GM21825 (cell line): ENCODE results near the gene ABHD17C.
"Not testable (repeated sequence)": the region's sequence is repeated elsewhere in the genome, so short reads cannot be mapped to it uniquely, and the experiment has no call there.

Experiments
- ATAC-seq: cut with Tn5 transposase; IDR thresholded peaks from one replicate; pipeline ENCODE4 v1.9.1; 2021; ENCODE audit warnings: mild to moderate bottlenecking, moderate library complexity; ENCODE audit not compliant: unreplicated experiment

ABHD17C gene

DNA sequence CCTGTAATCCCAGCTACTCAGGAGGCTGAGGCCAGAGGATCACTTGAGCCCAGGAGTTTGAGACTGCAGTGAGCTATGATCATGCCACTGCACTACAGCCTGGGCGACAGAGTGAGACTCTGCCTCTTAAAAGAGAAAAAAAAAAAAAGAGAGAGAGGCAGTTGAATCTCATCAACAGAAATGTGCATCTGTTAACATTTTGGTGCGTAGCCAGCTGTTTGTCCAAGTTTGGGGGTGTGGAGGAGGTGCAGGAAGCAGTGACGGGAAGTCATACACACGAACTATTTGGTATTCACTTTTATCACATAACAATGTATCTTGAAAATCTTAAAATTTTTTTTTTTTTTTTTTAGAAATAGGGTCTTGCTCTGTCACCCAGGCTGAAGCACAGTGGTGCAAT lies 65.8 kb downstream of the ABHD17C start:
- no peak for ATAC-seq

DNA sequence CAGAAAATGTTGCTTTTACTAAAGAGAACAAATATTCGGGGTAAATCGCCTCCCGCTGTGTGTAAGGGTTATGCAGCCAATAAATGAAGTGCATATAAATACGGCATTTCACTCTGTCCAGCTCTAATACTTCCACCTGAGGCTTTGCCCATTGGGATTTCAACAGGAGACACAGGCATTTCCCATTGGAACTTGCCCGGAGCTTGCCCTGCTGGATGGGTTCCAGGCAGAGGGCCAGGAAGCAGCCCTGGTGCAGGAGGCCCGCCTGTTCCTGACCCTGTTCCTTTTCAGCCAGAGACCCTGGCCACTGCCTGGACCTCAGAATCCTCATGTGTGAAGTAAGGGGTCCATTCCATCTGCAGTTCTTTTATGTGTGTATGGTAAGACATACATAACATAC lies 66.6 kb downstream of the ABHD17C start:
- no peak for ATAC-seq

DNA sequence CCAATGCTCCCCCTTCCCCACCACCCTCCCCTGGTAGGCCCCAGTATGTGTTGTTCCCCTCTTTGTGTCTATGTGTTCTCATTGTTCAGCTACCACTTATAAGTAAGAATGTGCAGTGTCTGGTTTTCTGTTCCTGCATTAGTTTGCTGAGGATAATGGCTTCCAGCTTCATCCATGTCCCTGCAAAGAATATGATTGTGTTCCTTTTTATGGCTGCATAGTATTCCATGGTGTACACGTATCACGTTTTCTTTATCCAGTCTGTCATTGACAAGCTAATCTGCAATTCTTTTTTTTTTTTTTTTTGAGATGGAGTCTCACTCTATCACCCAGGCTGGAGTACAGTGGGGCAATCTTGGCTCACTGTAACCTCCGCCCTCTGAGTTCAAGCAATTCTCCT lies 68.1 kb downstream of the ABHD17C start:
- not testable (repeated sequence) for ATAC-seq

DNA sequence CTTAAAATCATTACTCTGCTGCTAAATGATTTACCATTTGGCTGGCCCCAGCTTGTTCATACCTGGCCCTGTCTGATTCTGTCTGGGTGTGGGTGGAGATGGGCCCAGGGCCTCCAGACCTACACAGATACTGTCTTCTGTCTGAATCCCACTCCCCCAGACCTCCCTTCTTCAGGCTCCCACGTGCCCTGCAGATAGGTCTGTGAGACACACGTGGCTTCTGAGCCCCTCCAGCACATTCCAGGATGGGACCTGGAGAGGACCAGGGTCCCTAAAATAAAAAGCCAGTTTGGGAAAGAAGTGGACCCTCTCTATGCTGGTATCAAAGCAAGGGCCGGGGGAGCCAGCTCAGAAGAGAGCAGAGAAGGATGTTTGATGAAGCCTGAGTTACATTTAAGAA lies 69.4 kb downstream of the ABHD17C start:
- ATAC-seq = no peak

DNA sequence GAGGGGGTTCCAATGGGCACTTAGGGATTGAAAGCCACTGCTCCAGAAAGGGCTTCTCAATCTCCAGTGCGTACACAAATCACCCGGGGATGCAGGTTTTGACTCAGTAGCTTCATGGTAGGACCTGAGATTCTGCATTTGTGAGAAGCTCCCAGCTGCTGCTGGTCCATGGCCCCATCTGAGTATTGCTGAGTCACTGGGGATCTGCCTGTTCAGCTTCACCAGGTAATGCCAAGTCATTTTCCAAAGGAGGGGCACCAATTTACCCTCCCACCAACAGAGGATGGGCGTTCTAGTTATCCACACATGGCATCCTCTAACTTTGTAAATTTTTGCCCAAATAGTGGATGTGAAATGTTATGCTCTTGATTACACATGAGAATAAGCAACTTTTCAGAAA lies 71.2 kb downstream of the ABHD17C start:
- ATAC-seq = no peak

DNA sequence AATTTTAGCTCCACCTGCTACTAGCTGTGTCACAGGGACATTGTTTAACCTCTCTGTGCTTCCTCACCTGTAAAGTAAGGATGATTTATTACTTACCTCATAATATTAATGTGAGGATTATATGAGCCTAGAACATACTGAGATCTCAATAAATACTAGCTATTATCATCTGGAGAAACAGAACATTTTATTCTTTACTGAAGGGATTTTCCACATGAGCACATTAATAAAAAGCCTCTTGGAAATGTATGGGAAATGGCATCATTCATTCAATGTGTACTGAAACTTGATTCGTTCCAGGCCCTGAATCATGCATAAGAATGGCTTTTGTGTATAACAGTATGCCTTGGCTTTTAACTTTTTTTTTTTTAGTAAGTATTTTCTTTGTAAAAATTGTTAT lies 73.0 kb downstream of the ABHD17C start:
- ATAC-seq = no peak

DNA sequence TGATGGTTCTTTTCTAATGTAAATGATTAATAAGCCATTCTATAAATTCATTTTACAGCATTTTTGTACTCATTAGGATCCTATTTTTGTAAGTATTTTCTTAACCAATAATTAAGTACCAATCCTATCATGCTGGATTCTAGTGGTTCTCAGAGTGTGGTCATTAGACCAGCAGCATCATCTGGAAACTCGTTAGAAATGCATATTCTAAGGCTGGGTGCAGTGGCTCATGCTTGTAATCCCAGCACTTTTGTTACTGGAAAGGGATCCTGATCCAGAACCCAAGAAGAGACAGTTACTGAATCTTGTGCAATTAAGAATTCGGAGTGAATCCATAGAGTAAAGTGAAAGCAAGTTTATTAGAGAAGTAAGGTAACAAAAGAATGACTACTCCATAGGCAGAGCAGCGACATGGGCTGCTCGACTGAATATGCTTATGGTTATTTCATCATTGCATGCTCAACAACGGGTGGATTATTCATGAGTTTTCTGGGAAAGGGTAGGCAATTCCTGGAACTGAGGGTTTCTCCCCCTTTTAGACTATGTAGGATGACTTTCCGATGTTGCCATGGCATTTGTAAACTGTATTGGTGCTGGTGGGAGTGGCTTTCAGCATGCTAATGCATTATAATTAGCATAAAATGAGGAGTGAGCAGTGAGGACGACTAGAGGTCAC lies 74.2 kb downstream of the ABHD17C start:
- no peak for ATAC-seq

DNA sequence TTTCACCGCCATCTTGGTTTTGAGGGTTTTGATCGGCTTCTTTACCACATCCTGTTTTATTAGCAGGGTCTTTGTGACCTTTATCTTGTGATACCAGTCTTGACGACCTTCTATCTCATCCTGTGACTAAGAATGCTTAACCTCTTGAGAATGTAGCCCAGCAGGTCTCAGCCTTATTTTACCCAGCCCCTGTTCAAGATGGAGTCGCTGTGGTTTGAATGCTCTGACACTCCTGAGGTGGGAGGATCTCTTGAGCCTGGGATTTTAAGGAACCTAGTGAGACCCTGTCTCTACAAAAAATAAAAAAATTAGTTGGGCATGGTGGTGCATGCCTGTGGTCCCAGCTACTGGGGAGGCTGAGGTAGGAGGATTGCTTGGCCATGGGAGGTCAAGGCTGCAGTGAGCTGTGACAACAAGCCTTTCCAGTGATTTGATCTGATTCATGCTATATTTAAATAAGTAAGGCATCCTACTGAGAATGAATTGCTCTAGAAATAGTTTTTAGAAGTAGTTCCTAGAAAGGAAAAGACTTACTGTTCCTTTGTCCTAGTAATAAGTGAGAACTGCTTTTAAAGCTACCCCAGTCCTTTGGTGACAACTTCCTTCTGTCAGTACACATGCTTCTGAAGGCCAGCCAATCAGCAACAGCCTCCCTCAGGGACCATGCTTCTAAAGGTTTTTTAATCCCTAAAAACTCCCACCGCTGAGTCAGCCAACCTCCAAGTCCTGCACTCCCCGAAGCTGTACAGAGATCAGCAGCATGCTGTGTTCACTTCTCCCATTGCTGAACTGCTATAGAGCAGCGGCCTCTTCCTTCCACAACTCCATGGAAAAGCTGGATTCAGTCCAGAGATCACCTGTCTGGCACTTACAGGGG lies 75.0 kb downstream of the ABHD17C start:
- ATAC-seq = no peak

DNA sequence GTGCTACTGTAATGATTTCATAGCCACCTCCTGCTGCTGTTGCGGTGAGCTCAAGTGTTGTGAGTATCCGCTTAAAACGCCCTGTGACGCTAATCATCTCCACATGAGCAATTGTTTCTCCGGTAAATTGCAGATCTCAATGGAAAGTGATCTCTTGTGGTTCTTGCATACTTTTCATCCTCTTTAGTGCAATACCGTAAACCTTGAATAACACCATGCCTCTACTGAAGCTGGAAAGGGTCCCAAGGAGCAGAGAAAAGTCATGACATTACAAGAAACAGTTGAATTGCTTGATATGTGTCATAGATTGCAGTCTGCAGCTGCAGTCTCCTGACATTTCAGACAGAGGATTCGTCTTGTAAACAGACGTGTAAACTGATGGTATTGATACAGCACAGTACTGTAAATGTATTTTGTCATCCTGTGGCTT lies 78.0 kb downstream of the ABHD17C start:
- no peak for ATAC-seq

DNA sequence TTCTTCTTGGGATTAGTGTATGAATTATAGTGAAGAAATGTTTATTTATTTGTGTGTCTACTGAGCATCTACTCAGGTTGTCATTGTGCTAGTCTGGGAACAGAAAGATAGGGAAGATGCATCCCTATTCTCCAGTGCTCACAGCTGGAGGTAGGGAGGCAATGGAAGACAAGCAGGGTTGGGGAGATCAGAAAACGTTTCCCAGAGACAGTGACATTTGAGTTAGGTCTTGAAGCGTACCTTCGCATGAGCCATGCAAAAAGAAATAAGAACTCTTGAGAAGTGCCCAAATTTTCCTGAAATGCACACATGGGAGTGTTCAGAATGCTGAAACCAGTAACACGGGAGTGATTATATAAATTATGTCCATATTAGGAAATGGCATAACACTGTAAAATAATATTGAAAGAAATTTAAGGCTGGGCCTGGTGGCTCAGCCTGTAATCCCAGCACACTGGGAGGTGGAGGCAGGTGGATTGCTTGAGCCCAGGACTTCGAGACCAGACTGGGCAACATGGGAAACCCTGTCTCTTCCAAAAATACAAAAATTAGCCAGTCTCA lies 78.8 kb downstream of the ABHD17C start:
- no peak for ATAC-seq

DNA sequence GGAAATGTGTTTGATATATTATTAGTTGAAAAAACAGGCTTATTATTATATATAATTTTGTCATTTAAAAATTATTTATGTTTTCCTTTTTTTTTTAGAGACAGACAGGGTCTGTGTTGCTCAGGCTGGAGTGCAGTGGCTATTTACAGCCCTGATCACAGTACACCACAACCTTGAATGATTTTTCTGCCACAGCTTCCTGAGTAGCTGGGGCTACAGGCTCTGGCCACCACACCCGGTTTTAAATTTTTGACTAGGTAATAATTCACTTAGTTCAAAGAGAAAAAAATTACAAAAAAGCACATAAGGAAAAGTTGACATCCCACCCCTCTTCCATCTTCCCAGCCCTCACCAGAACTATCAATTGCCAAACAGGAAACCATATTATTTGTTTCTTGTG lies 79.4 kb downstream of the ABHD17C start:
- ATAC-seq = no peak

DNA sequence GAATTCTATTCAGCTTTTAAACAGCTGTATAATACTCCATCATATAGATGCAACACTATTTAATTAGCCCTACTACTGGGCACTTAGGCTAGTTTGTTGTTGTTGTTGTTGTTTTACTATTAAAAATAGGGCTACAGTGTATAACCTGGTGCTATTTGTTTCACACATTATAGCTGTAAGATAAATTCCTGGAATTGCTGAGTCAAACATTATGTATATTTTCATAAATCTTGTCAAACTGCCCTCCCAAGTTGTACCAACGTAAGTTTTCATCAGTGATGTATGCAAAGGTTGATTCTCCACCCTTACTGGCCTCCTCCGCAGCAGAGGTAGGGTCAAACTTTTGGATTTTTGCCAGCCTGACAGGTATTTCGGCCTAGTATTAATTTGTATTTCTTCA lies 80.2 kb downstream of the ABHD17C start:
- ATAC-seq = no peak

DNA sequence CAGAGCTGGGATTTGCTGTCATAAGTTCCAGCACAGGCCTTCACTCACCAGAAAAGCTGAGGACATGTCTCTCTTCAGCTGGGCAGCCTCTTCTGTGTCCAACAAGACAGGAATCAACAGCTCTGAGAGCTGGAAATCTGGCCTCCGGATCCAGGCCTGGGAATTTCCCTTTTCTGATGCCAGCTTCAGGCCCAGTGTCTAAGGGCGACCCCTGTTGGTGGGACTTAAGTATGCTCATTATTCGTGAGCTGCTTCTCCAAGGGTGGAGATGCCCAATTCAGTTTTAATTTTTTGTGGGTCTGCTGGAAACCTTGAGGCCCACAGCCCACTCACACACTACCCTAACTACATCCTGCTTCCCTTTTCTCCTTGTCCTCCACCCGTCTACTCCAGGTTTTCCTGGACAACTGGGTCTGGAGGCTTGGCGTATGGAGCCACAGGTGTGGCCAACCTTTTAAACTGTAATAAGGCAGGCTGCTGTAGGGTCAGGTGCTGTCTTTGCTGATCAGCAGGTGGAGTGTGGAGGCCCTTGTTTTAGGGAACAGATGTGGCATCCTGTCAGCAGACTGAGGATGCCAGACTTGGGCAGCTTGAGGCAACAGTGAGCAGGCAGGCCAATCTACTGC lies 81.4 kb downstream of the ABHD17C start:
- no peak for ATAC-seq

DNA sequence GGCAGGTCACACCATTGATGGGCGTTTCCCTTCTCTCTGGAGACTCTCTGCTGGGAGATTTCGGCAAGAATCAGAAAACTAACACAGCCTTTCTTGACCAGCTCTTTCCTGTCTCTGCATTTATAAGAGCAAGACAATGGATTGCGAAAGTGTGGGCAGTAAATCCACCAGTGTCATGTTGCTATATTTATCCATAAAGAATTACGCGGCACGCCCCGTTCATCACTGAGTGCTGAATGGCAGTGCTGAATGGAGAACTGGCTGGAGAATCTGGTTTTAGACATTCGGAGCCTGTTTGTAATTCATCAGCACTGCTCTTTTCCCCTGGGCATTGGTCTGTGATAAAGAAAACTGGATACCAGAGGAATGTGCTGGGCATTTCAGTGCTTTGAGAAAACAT lies 82.0 kb downstream of the ABHD17C start:
- no peak for ATAC-seq

DNA sequence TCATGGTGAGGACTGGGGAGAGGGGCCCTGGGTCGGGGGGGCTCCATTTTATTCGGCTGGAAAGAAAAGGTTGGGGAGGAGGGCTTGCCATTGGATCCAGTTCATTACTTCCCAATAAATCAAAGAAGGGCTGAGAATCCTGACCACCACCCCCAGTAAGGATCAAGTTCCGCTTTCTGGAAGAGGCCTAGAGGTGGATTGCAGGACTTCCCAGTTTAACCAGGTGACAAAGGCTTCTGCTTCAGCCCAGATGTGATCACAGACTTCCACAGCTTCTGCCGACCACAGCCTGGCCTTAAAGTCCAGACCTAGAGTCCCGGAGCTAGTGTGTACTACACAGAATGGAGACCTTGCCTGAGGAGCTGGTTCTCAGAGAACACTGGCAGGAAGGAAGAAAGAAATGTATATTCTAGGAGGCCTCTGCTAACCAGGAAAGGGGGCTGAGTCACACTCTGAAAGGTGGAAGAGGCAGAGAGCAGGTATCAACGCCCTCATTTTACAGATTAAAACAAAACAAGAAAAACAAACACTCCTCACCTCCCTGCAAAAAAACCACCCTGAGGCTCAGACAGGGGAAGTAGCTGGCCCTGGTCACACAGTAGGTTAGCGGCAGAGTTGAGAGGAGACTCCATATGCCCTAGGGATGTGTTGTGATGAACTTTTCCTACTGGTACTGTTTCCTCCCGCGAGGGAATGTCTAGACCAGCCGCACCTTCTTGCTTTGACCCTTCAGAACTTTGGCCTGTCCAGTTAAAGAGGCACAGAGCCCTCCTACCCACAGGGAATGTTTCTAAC lies 82.9 kb downstream of the ABHD17C start:
- ATAC-seq = no peak

DNA sequence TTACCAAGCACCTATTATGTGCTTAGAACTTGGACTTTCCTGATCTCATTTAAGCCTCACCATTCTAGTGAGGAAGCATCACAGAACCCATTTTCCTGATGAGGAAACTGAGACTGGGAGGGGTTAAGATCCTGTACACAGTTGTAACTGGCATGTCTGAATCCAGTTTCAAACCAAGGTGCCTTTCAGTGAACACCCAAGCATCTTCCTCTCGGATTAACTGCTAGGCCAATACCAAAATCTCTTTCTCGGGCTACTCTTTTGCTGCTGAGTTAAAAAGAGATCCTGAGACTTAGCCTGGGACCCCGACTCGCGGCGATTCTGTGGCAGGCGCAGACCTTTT lies 83.5 kb downstream of the ABHD17C start:
- ATAC-seq = no peak

DNA sequence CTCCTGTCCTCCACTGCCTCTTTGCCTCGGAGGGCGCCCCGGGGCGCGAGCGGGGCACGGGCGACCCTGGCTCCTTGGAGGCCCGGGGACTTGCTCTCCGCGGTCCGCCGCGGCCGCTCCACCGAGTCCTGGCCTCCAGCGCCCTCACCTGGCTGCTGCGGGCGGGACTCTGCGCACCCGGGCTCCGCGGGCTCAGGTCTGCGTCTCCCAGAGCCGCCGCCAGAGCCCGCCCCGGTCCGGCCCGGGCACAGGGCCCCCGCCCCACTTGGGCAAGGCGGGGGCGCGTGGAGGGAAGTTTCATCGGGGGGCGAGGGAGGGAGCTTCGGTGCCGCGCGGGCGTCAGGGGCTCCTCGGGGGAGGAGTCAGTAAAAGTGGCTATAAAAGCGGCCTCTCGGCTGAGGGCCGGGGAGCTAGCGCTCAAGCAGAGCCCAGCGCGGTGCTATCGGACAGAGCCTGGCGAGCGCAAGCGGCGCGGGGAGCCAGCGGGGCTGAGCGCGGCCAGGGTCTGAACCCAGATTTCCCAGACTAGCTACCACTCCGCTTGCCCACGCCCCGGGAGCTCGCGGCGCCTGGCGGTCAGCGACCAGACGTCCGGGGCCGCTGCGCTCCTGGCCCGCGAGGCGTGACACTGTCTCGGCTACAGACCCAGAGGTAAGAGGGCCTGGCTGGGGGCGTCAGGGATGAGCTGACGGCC lies 84.0 kb downstream of the ABHD17C start, which contains the start of gene CEMIP:
Gene CEMIP, plus strand, starts transcription at position 407 of the 694 bp plus-strand sequence. CDS start 94,510 bp downstream, outside the sequence.
- no peak for ATAC-seq

DNA sequence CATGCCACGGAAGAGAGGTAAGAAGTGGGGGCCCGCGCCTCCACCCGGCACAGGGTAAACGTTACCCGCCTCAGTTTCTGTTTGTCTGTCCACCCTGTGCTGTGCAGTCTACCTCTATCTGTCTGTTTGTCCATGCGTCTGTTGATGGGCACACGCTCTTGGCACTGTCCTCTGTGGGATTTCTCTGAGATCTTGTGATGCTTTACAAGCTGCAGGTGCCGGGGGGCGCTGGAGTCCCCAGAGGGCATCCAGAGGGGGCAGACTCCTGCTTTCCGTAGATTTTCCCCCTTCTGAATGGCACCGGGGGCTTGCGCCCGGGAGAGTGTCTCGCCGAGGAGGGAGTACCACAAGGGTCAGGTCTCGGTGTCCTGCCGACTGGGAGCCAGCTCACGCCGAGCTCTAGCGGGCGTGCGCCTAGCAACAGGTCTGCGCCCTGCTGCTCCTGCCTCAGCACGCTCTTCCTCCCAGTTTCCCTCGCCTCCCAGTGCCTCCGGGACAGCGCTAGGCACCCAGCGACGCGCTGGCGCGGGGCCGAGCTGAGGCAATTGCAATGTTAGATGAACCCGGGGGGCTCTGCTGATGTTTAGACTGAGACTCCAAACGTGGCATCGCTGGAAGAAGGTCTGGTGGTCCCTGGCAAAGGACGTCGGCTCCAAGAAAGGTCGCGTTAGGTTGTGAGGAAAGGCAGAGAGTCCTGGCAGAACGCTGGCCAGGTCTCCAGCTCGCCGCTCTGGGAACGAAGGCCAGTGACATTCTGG lies 84.7 kb downstream of the ABHD17C start:
- ATAC-seq = no peak

DNA sequence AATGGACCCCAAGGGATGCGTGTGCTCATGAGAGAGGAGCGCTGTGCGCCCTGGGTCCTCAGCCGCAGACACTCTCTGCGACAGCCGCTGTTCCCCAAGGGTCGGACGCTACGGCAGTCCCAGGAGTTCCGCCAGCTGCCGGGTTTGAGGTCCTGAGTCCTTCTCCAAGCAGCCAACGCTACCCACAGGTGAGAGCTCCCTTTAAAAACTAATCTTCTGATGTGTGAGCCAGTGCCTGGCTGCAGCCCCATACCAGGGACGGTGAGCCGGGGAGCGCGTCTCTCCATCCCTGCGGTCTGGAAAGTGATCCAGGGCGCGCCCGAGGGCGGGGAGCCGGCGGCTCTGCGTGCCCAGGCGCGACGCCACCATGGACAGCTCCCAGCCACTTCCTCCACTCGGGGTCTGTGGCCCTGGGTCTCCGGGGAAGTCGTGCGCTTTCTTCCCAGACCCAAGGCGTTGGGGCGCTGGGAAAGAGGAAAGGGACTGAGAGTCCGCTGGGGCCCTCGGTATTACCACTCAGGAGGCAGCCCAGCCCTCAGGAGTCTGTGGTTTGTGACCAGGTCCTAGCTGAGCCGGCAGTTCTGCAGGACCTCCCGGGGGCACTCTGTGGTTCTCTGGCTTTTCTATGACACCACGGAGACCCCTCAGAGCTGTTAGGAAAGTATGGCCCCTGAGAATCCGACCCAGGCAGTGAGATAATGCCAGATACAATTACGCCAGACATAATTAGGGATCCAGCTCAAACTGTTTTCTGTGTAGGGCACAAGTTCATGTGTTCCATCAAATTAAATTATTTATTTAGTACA lies 85.5 kb downstream of the ABHD17C start:
- no peak for ATAC-seq
